NCI-H1436 treated with DMSO at 0.1 percent for 48 hours (cell line): ENCODE measurements around the gene MAGEB17.
A peak's percentile ranks its signal among the peaks of the same experiment; 100 is the strongest.
"Not testable (repeated sequence)": the region's sequence is repeated elsewhere in the genome, so short reads cannot be mapped to it uniquely, and the experiment has no call there.

ENCODE experiments used
- DNase-seq: peaks from one replicate; lab custom pipeline; 2025; lab: John Stamatoyannopoulos, UW

Gene MAGEB17

GRCh38 chrX:16167181-16167580 lies at the start of gene MAGEB17:
MAGEB17 (plus strand) TSS chrX:16167481; CDS start chrX:16170383, 2,902 bp downstream.
- no peak for DNase-seq

- no peak for DNase-seq
Observed at GRCh38 chrX:16119353-16120220, 47.7 kb upstream of the MAGEB17 start.

GRCh38 chrX:16120431-16120830 lies 46.9 kb upstream of the MAGEB17 start:
- no peak for DNase-seq

GRCh38 chrX:16123222-16123786 lies 44.0 kb upstream of the MAGEB17 start, which contains the start of gene GRPR:
GRPR (plus strand) TSS chrX:16123565; CDS start chrX:16123954, 389 bp downstream.
- peak; percentile 53 for DNase-seq

- DNase-seq: no peak
Observed at GRCh38 chrX:16124201-16124600, 43.1 kb upstream of the MAGEB17 start.

- no peak for DNase-seq
Observed at GRCh38 chrX:16125520-16126149, 41.6 kb upstream of the MAGEB17 start.

- DNase-seq: no peak
Observed at GRCh38 chrX:16130707-16131106, 36.6 kb upstream of the MAGEB17 start.

GRCh38 chrX:16134936-16135335 lies 32.3 kb upstream of the MAGEB17 start:
- DNase-seq: no peak

GRCh38 chrX:16136080-16136479 lies 31.2 kb upstream of the MAGEB17 start:
- DNase-seq: no peak

GRCh38 chrX:16137416-16138107 lies 29.7 kb upstream of the MAGEB17 start:
- DNase-seq: no peak

- no peak for DNase-seq
Observed at GRCh38 chrX:16138108-16138427, 29.2 kb upstream of the MAGEB17 start.

GRCh38 chrX:16140448-16140847 lies 26.8 kb upstream of the MAGEB17 start:
- no peak for DNase-seq

GRCh38 chrX:16140983-16141382 lies 26.3 kb upstream of the MAGEB17 start:
- DNase-seq: no peak

- no peak for DNase-seq
Observed at GRCh38 chrX:16141422-16142245, 25.6 kb upstream of the MAGEB17 start.

- no peak for DNase-seq
Observed at GRCh38 chrX:16142246-16142558, 25.1 kb upstream of the MAGEB17 start.

GRCh38 chrX:16143968-16144367 lies 23.3 kb upstream of the MAGEB17 start:
- no peak for DNase-seq

- DNase-seq: no peak
Observed at GRCh38 chrX:16144420-16144819, 22.9 kb upstream of the MAGEB17 start.

GRCh38 chrX:16145093-16145492 lies 22.2 kb upstream of the MAGEB17 start:
- DNase-seq: not testable (repeated sequence)

- DNase-seq: no peak
Observed at GRCh38 chrX:16145656-16146055, 21.6 kb upstream of the MAGEB17 start.

- DNase-seq: no peak
Observed at GRCh38 chrX:16148896-16149295, 18.4 kb upstream of the MAGEB17 start.

GRCh38 chrX:16155581-16156096 lies 11.6 kb upstream of the MAGEB17 start:
- DNase-seq: peak; percentile 11
